GM19043 (cell line): ENCODE data around the gene RNF217.

Experiments
- ATAC-seq: cut with Tn5 transposase; IDR thresholded peaks from one replicate; pipeline ENCODE4 v1.9.1; 2021; ENCODE audit warnings: low read depth; ENCODE audit not compliant: unreplicated experiment

Gene RNF217

GRCh38 chr6:124987291-124987690 lies 25.1 kb downstream of the RNF217 start:
- no peak for ATAC-seq

- ATAC-seq, result no peak
Measured at GRCh38 chr6:124987999-124988591, 25.9 kb downstream of the RNF217 start.

GRCh38 chr6:124989136-124989983 lies 27.1 kb downstream of the RNF217 start:
- no peak for ATAC-seq

GRCh38 chr6:124990988-124991387 lies 28.8 kb downstream of the RNF217 start:
- no peak for ATAC-seq

GRCh38 chr6:124991764-124992295 lies 29.6 kb downstream of the RNF217 start:
- no peak for ATAC-seq

GRCh38 chr6:124993327-124993726 lies 31.1 kb downstream of the RNF217 start:
- no peak for ATAC-seq

GRCh38 chr6:124994648-124995047 lies 32.4 kb downstream of the RNF217 start:
- no peak for ATAC-seq

GRCh38 chr6:124995131-124995530 lies 32.9 kb downstream of the RNF217 start:
- ATAC-seq, result no peak

GRCh38 chr6:124995645-124996325 lies 33.5 kb downstream of the RNF217 start:
- ATAC-seq, result no peak

GRCh38 chr6:124996411-124996810 lies 34.2 kb downstream of the RNF217 start:
- ATAC-seq, result no peak

- no peak for ATAC-seq
Measured at GRCh38 chr6:124997196-124997875, 35.1 kb downstream of the RNF217 start.

- ATAC-seq, result no peak
Measured at GRCh38 chr6:124999105-124999764, 37.0 kb downstream of the RNF217 start.

- ATAC-seq, result no peak
Measured at GRCh38 chr6:125001684-125002405, 39.6 kb downstream of the RNF217 start.

GRCh38 chr6:125002406-125002741 lies 40.1 kb downstream of the RNF217 start:
- ATAC-seq, result no peak

GRCh38 chr6:125003070-125003469 lies 40.8 kb downstream of the RNF217 start:
- ATAC-seq, result no peak

GRCh38 chr6:125004198-125004597 lies 42.0 kb downstream of the RNF217 start:
- no peak for ATAC-seq

- no peak for ATAC-seq
Measured at GRCh38 chr6:125004797-125005595, 42.8 kb downstream of the RNF217 start.

GRCh38 chr6:125008261-125008703 lies 46.0 kb downstream of the RNF217 start:
- no peak for ATAC-seq

GRCh38 chr6:125008957-125009356 lies 46.7 kb downstream of the RNF217 start:
- ATAC-seq, result no peak
